ENCODE data around the gene SORCS2. TPM values are rescaled to one million over a fixed set of nuclear protein-coding genes. Genes with fewer than 3 reads are reported as not detected.
A peak's percentile ranks its signal among the peaks of the same experiment; 100 is the strongest.

The SORCS2 gene
- total RNA-seq, 3 donors from 2014 or later, result 0.66 to 1.3 (median 0.80) TPM

GRCh38 chr4:7786517-7786916 is 594.2 kb downstream of the SORCS2 start:
- intact Hi-C loops (cut with DNase I; ENCODE audit: low total_unique reads), result no loop called here
- Histone ChIP-seq H3K9me3 (no peaks in the 10 kb centered on the region), H3K4me1 (no peaks in the 10 kb centered on the region), H3K4me3 (no peak overlapping the region), H3K27ac (no peak overlapping the region), H3K27me3 (no peaks in the 10 kb centered on the region), H3K36me3 (no peaks in the 10 kb centered on the region)
- no peak for TF ChIP-seq POLR2A (IDR thresholded peaks at IDR 0.05)
- TF ChIP-seq POLR2AphosphoS5 (IDR thresholded peaks at IDR 0.05), result no peak
- TF ChIP-seq, protein P1, sequence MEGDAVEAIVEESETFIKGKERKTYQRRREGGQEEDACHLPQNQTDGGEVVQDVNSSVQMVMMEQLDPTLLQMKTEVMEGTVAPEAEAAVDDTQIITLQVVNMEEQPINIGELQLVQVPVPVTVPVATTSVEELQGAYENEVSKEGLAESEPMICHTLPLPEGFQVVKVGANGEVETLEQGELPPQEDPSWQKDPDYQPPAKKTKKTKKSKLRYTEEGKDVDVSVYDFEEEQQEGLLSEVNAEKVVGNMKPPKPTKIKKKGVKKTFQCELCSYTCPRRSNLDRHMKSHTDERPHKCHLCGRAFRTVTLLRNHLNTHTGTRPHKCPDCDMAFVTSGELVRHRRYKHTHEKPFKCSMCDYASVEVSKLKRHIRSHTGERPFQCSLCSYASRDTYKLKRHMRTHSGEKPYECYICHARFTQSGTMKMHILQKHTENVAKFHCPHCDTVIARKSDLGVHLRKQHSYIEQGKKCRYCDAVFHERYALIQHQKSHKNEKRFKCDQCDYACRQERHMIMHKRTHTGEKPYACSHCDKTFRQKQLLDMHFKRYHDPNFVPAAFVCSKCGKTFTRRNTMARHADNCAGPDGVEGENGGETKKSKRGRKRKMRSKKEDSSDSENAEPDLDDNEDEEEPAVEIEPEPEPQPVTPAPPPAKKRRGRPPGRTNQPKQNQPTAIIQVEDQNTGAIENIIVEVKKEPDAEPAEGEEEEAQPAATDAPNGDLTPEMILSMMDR (IDR thresholded peaks at IDR 0.05), result no peak
- DNase-seq (ENCODE audit: low spot score in 2 of 2), result no peak

DNA sequence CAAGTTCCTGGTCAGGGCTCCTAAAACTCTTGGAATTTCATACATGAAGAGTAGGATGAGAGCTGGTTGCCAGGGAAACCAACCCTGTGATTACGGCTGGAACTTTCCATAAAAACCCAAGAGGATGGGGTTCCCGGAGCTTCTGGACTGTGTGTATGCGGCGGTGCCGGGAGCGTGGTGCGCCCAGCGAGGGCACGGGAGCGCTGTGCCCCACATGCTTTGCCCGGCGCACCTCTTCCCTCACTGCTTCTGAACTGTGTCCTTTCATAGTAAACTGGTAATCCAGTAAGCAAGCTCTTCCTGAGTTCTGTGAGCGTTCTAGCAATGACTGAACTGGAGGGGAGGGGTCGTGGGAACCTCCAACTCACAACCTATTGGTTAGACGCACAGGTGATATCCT is 594.7 kb downstream of the SORCS2 start:
- Histone ChIP-seq H3K27ac (no peak overlapping the region), H3K9me3 (no peaks in the 10 kb centered on the region), H3K4me1 (no peaks in the 10 kb centered on the region), H3K36me3 (no peaks in the 10 kb centered on the region), H3K4me3 (no peak overlapping the region), H3K27me3 (no peaks in the 10 kb centered on the region)
- intact Hi-C loops (cut with DNase I; ENCODE audit: low total_unique reads), result no loop called here
- TF ChIP-seq POLR2AphosphoS5 (IDR thresholded peaks at IDR 0.05), result no peak
- DNase-seq (ENCODE audit: low spot score in 2 of 2), result peak in 1 of 2 donors; percentile 20

DNA sequence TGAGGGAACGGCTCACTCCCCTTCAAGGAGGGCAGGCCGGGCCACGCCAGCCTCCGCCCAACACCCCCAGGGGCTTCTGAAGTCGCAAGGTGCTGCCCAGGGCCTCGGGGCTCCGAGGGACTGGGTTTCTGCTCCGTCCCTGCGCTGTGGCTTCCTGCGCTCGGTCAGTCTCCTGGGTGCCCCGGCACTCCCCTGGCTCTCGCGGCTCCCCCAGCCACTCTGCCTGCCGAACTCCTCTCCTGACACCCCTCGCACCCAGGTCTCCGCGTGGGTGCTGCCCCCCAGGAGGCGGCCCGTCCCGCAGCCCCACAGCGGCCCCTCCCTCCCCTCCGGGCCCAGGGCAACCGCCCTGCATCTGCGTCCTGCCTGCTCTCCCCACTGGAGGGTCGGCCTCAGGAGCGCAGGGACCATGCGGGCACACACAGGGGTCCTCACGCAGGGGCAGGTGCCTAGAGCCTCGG is 595.4 kb downstream of the SORCS2 start:
- intact Hi-C loops (cut with DNase I; ENCODE audit: low total_unique reads), result no loop called here
- no peak for DNase-seq (ENCODE audit: low spot score in 2 of 2)
- H3K36me3 ChIP-seq, result no peaks in the 10 kb centered on the region
- H3K4me3 ChIP-seq, result no peak overlapping the region
- no peaks in the 10 kb centered on the region for H3K4me1 ChIP-seq
- TF ChIP-seq, protein P1 (IDR thresholded peaks at IDR 0.05), result no peak
- no peak for TF ChIP-seq POLR2AphosphoS5 (IDR thresholded peaks at IDR 0.05)
- no peak for TF ChIP-seq POLR2A (IDR thresholded peaks at IDR 0.05)
- no peak overlapping the region for H3K27ac ChIP-seq
- no peaks in the 10 kb centered on the region for H3K9me3 ChIP-seq
- no peaks in the 10 kb centered on the region for H3K27me3 ChIP-seq

DNA sequence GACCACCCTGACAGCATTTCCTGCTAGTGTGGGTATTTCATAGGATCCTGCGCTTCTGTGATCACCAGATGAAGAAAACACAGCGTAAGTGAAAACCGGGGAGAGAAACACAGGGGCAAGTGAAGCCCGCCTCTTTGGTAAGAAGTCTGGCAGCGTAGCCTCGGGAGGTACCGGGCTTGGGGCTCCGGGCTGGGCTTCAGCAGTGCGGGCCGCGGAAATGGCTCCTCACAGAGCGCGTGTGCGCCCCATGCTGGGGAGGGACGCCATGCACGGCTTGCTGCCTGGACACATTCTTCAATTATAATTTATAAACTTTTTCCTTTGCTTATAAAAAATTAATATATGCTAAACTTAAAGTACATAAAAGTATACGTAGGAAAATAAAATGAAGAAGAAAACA is 595.9 kb downstream of the SORCS2 start:
- H3K36me3 ChIP-seq, result no peaks in the 10 kb centered on the region
- no peaks in the 10 kb centered on the region for H3K4me1 ChIP-seq
- no peaks in the 10 kb centered on the region for H3K27me3 ChIP-seq
- no peaks in the 10 kb centered on the region for H3K9me3 ChIP-seq
- no peak overlapping the region for H3K27ac ChIP-seq
- TF ChIP-seq POLR2AphosphoS5 (IDR thresholded peaks at IDR 0.05) (no peak), POLR2A (IDR thresholded peaks at IDR 0.05) (no peak)
- TF ChIP-seq, protein P1 (IDR thresholded peaks at IDR 0.05), result no peak
- intact Hi-C loops (cut with DNase I; ENCODE audit: low total_unique reads), result no loop called here
- no peak overlapping the region for H3K4me3 ChIP-seq
- DNase-seq (ENCODE audit: low spot score in 2 of 2), result no peak

GRCh38 chr4:7788694-7789425 is 596.5 kb downstream of the SORCS2 start:
- intact Hi-C loops (cut with DNase I; ENCODE audit: low total_unique reads), result no loop called here
- no peaks in the 10 kb centered on the region for H3K4me1 ChIP-seq
- H3K4me3 ChIP-seq, result no peak overlapping the region
- no peak for DNase-seq (ENCODE audit: low spot score in 2 of 2)
- H3K27ac ChIP-seq, result peak overlapping the region in 1 of 2 donors; percentile 74
- H3K9me3 ChIP-seq, result no peaks in the 10 kb centered on the region
- H3K27me3 ChIP-seq, result no peaks in the 10 kb centered on the region
- TF ChIP-seq POLR2AphosphoS5 (IDR thresholded peaks at IDR 0.05) (peak in 1 of 3 donors; percentile 41), POLR2A (IDR thresholded peaks at IDR 0.05) (no peak)
- no peaks in the 10 kb centered on the region for H3K36me3 ChIP-seq

- Histone ChIP-seq H3K27ac (no peak overlapping the region), H3K36me3 (no peaks in the 10 kb centered on the region)
- intact Hi-C loops (cut with DNase I; ENCODE audit: low total_unique reads), result no loop called here
Observed at GRCh38 chr4:7790023-7790422, 597.7 kb downstream of the SORCS2 start.

More at GRCh38 chr4:7790023-7790422, 597.7 kb downstream of the SORCS2 start:
- Histone ChIP-seq H3K4me1 (no peaks in the 10 kb centered on the region), H3K4me3 (no peak overlapping the region), H3K9me3 (no peaks in the 10 kb centered on the region), H3K27me3 (no peaks in the 10 kb centered on the region)
- DNase-seq (ENCODE audit: low spot score in 2 of 2), result no peak
- TF ChIP-seq, protein P1 (IDR thresholded peaks at IDR 0.05), result no peak

Measured in breast epithelium (tissue), 4 donors.